A549 (cell line): ENCODE data around the gene ZNF582.

Experiments used
- EP300 ChIP-seq, 2 experiments: fragments of >200 bp; sonication (Bioruptor Twin); formaldehyde crosslinking; IDR thresholded peaks; 2 replicates in 1 of 2; 3 replicates in 1 of 2; pipeline ENCODE4 v1.6.1; 2016 to 2017
- ESRRA ChIP-seq: fragments of 150-350 bp; IDR thresholded peaks from 2 replicates; pipeline ENCODE4 v1.6.1; 2014; ENCODE audit warnings: mild to moderate bottlenecking, low read length, borderline replicate concordance
- JUN ChIP-seq, 2 experiments: fragments of >200 bp; sonication (Bioruptor Twin); formaldehyde crosslinking; IDR thresholded peaks; 2 replicates in 1 of 2; 3 replicates in 1 of 2; pipeline ENCODE4 v1.6.1; 2016 to 2017
- JUNB ChIP-seq: fragments of >200 bp; sonication (Bioruptor Twin); formaldehyde crosslinking; IDR thresholded peaks from 2 replicates; pipeline ENCODE4 v1.6.1; 2016
- MAFK ChIP-seq: fragments of 450-650 bp; IDR thresholded peaks from 2 replicates; pipeline ENCODE4 v1.6.1; 2014; ENCODE audit not compliant: partially characterized antibody
- MYC ChIP-seq: IDR thresholded peaks from 2 replicates; pipeline ENCODE4 v1.6.1; 2012; ENCODE audit warnings: mild to moderate bottlenecking, inconsistent platforms, low read length, improper control_type of control experiment, borderline replicate concordance
- POLR2A ChIP-seq: IDR thresholded peaks from 2 replicates; pipeline ENCODE4 v1.6.1; 2012; ENCODE audit warnings: mild to moderate bottlenecking, low read length
- RAD21 ChIP-seq, 2 experiments: fragments of >200 bp in 1 of 2; sonication (Bioruptor Twin) in 1 of 2; formaldehyde crosslinking in 1 of 2; IDR thresholded peaks in 1 of 2; conservative IDR thresholded peaks in 1 of 2; 2 replicates in 1 of 2; 3 replicates in 1 of 2; pipeline ENCODE4 v1.6.1; 2012 to 2018; ENCODE audit warnings: inconsistent platforms in 1 of 2
- RCOR1 ChIP-seq: fragments of 150-350 bp; IDR thresholded peaks from 2 replicates; pipeline ENCODE4 v1.6.1; 2014; ENCODE audit warnings: antibody characterized with exemption, low read length, low read depth
- SMC3 ChIP-seq: fragments of >200 bp; sonication (Bioruptor Twin); formaldehyde crosslinking; IDR thresholded peaks from 3 replicates; pipeline ENCODE4 v1.6.1; 2018; ENCODE audit warnings: inconsistent platforms
- TF ChIP-seq, protein P1 (sequence below): fragments of >200 bp; sonication (Bioruptor Twin); formaldehyde crosslinking; IDR thresholded peaks from 3 replicates; pipeline ENCODE4 v1.6.1; 2016
- TF ChIP-seq, protein P2 (sequence below): fragments of 200-600 bp; sonication (generic); IDR thresholded peaks from 2 replicates; pipeline ENCODE4 v1.6.1; 2016; ENCODE audit warnings: antibody characterized with exemption, mild to moderate bottlenecking, moderate library complexity
- TF ChIP-seq, protein P3 (sequence below): fragments of >200 bp; sonication (Bioruptor Twin); formaldehyde crosslinking; IDR thresholded peaks from 3 replicates; pipeline ENCODE4 v1.5.1; 2016
- TF ChIP-seq, protein P4 (sequence below): IDR thresholded peaks from 2 replicates; pipeline ENCODE4 v1.6.1; 2012

DNA sequence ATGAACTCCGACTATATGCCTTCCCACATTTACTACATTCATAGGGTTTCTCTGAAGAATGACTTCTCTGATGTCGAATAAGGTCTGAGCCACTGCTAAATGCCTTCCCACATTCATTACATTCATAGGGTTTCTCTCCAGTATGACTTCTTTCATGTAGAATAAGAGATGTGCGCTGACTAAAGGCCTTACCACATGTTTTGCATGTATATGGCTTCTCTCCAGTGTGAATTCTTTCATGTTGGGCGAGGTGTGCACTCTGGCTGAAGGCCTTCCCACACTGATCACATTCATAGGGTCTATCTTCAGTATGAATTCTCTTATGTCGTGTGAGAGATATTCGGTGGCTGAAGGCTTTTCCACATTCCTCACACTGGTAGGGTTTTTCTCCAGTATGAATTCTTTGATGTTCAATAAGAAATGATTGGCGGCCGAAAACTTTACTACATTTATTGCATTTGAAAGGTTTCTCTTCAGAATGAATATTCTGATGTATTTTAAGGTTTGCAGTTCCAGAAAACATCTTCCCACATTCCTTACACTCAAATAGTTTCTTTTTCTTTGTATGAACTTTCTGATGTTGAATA lies 48.0 kb upstream of the ZNF582 start:
- TF ChIP-seq POLR2A (no peak), MAFK (no peak), RAD21 (conservative IDR thresholded peaks at IDR 0.05 in 1 of 2, IDR thresholded peaks at IDR 0.05 in 1 of 2) (no peak), EP300 (IDR thresholded peaks at IDR 0.05) (no peak), ESRRA (no peak), JUN (IDR thresholded peaks at IDR 0.05) (no peak), JUNB (no peak), MYC (no peak), RCOR1 (no peak), SMC3 (no peak)
- TF ChIP-seq, protein P1, sequence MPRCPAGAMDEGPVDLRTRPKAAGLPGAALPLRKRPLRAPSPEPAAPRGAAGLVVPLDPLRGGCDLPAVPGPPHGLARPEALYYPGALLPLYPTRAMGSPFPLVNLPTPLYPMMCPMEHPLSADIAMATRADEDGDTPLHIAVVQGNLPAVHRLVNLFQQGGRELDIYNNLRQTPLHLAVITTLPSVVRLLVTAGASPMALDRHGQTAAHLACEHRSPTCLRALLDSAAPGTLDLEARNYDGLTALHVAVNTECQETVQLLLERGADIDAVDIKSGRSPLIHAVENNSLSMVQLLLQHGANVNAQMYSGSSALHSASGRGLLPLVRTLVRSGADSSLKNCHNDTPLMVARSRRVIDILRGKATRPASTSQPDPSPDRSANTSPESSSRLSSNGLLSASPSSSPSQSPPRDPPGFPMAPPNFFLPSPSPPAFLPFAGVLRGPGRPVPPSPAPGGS, result no peak
- TF ChIP-seq, protein P2, sequence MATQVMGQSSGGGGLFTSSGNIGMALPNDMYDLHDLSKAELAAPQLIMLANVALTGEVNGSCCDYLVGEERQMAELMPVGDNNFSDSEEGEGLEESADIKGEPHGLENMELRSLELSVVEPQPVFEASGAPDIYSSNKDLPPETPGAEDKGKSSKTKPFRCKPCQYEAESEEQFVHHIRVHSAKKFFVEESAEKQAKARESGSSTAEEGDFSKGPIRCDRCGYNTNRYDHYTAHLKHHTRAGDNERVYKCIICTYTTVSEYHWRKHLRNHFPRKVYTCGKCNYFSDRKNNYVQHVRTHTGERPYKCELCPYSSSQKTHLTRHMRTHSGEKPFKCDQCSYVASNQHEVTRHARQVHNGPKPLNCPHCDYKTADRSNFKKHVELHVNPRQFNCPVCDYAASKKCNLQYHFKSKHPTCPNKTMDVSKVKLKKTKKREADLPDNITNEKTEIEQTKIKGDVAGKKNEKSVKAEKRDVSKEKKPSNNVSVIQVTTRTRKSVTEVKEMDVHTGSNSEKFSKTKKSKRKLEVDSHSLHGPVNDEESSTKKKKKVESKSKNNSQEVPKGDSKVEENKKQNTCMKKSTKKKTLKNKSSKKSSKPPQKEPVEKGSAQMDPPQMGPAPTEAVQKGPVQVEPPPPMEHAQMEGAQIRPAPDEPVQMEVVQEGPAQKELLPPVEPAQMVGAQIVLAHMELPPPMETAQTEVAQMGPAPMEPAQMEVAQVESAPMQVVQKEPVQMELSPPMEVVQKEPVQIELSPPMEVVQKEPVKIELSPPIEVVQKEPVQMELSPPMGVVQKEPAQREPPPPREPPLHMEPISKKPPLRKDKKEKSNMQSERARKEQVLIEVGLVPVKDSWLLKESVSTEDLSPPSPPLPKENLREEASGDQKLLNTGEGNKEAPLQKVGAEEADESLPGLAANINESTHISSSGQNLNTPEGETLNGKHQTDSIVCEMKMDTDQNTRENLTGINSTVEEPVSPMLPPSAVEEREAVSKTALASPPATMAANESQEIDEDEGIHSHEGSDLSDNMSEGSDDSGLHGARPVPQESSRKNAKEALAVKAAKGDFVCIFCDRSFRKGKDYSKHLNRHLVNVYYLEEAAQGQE, result no peak
- TF ChIP-seq, protein P3, sequence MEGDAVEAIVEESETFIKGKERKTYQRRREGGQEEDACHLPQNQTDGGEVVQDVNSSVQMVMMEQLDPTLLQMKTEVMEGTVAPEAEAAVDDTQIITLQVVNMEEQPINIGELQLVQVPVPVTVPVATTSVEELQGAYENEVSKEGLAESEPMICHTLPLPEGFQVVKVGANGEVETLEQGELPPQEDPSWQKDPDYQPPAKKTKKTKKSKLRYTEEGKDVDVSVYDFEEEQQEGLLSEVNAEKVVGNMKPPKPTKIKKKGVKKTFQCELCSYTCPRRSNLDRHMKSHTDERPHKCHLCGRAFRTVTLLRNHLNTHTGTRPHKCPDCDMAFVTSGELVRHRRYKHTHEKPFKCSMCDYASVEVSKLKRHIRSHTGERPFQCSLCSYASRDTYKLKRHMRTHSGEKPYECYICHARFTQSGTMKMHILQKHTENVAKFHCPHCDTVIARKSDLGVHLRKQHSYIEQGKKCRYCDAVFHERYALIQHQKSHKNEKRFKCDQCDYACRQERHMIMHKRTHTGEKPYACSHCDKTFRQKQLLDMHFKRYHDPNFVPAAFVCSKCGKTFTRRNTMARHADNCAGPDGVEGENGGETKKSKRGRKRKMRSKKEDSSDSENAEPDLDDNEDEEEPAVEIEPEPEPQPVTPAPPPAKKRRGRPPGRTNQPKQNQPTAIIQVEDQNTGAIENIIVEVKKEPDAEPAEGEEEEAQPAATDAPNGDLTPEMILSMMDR, result no peak
- TF ChIP-seq, protein P4, sequence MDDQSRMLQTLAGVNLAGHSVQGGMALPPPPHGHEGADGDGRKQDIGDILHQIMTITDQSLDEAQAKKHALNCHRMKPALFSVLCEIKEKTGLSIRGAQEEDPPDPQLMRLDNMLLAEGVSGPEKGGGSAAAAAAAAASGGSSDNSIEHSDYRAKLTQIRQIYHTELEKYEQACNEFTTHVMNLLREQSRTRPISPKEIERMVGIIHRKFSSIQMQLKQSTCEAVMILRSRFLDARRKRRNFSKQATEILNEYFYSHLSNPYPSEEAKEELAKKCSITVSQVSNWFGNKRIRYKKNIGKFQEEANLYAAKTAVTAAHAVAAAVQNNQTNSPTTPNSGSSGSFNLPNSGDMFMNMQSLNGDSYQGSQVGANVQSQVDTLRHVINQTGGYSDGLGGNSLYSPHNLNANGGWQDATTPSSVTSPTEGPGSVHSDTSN, result no peak
